H1 (cell line): ENCODE results near the gene P4HA1. TPM values are rescaled to one million over a fixed set of nuclear protein-coding genes. Genes with fewer than 3 reads are reported as not detected.
"Not testable (repeated sequence)": the region's sequence is repeated elsewhere in the genome, so short reads cannot be mapped to it uniquely, and the experiment has no call there.

ENCODE experiments used
- CTCF ChIA-PET: fragments of 300-600 bp; sonication (Branson Sonifier 250); formaldehyde crosslinking; loops from one replicate; lab custom pipeline; 2021; ENCODE audit not compliant: partially characterized antibody; lab: Charles Lee
- POLR2A ChIA-PET: fragments of 300-600 bp; sonication (Branson Sonifier 250); formaldehyde crosslinking; loops from one replicate; lab custom pipeline; 2021; ENCODE audit warnings: inconsistent platforms; ENCODE audit not compliant: partially characterized antibody; lab: Charles Lee
- DNase-seq, 2 experiments: peaks; one replicate each; pipeline versions ENCODE4 v3.0.0 to v3.0.0-alpha.2; 2010 to 2022; ENCODE audit warnings: low spot score in 2 of 2, low read depth in 1 of 2, mixed read lengths in 1 of 2
- FAIRE-seq: peaks from 2 replicates; lab custom pipeline; 2011; peaks lifted over from hg19 to GRCh38; lab: Jason Lieb, UNC
- H2AFZ ChIP-seq: 2 replicates; pipeline ENCODE4 v1.8.1; 2012; ENCODE audit warnings: low read length, inconsistent platforms
- H2AK5ac ChIP-seq: 2 replicates; pipeline ENCODE4 v1.6.1; 2013; ENCODE audit warnings: low read depth, low read length
- H2BK120ac ChIP-seq: replicated peaks from 2 replicates; pipeline ENCODE3; 2013; ENCODE audit warnings: low read depth, low read length, inconsistent platforms
- H2BK12ac ChIP-seq: 2 replicates; pipeline ENCODE4 v1.6.1; 2013; ENCODE audit warnings: low read depth, low read length
- H2BK15ac ChIP-seq: 2 replicates; pipeline ENCODE4 v1.6.1; 2013; ENCODE audit warnings: low read length
- H2BK20ac ChIP-seq: 2 replicates; pipeline ENCODE4 v1.6.1; 2013; ENCODE audit warnings: low read length
- H2BK5ac ChIP-seq: 2 replicates; pipeline ENCODE4 v1.6.1; 2013; ENCODE audit warnings: low read depth, low read length
- H3K14ac ChIP-seq: 2 replicates; pipeline ENCODE4 v1.6.1; 2013; ENCODE audit warnings: inconsistent platforms; ENCODE audit not compliant: insufficient read length
- H3K18ac ChIP-seq: 2 replicates; pipeline ENCODE4 v1.6.1; 2013; ENCODE audit warnings: low read length; ENCODE audit errors: extremely low read depth
- H3K23ac ChIP-seq: 2 replicates; pipeline ENCODE4 v1.6.1; 2013; ENCODE audit warnings: inconsistent platforms; ENCODE audit not compliant: insufficient read length
- H3K23me2 ChIP-seq: 2 replicates; pipeline ENCODE4 v1.6.1; 2013; ENCODE audit warnings: low read depth, low read length
- H3K27ac ChIP-seq: 2 replicates; pipeline ENCODE4 v1.6.1; 2011; ENCODE audit warnings: low read depth, low read length, inconsistent platforms
- H3K27me3 ChIP-seq, 4 experiments: replicated peaks in 1 of 4; 1 replicate in 1 of 4; 2 replicates in 3 of 4; pipeline versions ENCODE4 v1.6.1 to v1.8.1; 2011 to 2013; ENCODE audit warnings: low read length in 3 of 4, mild to moderate bottlenecking in 3 of 4, inconsistent platforms in 2 of 4, mixed read lengths in 2 of 4, moderate library complexity in 1 of 4; ENCODE audit not compliant: control insufficient read depth in 3 of 4, insufficient read depth in 3 of 4; ENCODE audit errors: extremely low read depth in 1 of 4
- H3K36me3 ChIP-seq, 4 experiments: 2 replicates each; pipeline versions ENCODE4 v1.6.1 to v1.8.1; 2011 to 2013; ENCODE audit warnings: mild to moderate bottlenecking in 4 of 4, low read length in 3 of 4, moderate library complexity in 2 of 4, control low read depth in 1 of 4, inconsistent platforms in 1 of 4; ENCODE audit not compliant: insufficient read depth in 4 of 4, control insufficient read depth in 2 of 4
- H3K4ac ChIP-seq: replicated peaks from 2 replicates; pipeline ENCODE3; 2013; ENCODE audit warnings: low read length, low read depth, mixed read lengths, inconsistent platforms; ENCODE audit not compliant: insufficient read length
- H3K4me1 ChIP-seq, 4 experiments: replicated peaks in 1 of 4; 1 replicate in 1 of 4; 2 replicates in 3 of 4; pipeline versions ENCODE4 v1.6.1 to v1.8.1; 2011 to 2013; ENCODE audit warnings: low read length in 3 of 4, inconsistent platforms in 2 of 4, mixed read lengths in 1 of 4; ENCODE audit not compliant: insufficient read depth in 4 of 4, control insufficient read depth in 3 of 4
- H3K4me2 ChIP-seq, 2 experiments: 2 replicates each; pipeline versions ENCODE4 v1.6.1 to v1.8.1; 2011 to 2013; ENCODE audit warnings: low read depth in 2 of 2, low read length in 2 of 2, control low read depth in 1 of 2, inconsistent platforms in 1 of 2, mild to moderate bottlenecking in 1 of 2; ENCODE audit not compliant: insufficient read depth in 1 of 2
- H3K4me3 ChIP-seq, 4 experiments: fragments of 200-600, 300-600 bp in 1 of 4; sonication (generic), shearing (Covaris generic), sonication (Bioruptor Twin) in 1 of 4; 2 replicates each; pipeline versions ENCODE4 v1.5.1 to v1.8.1; 2011 to 2016; ENCODE audit warnings: low read length in 4 of 4, low read depth in 3 of 4, control low read depth in 2 of 4, inconsistent platforms in 2 of 4, mild to moderate bottlenecking in 2 of 4, mixed read lengths in 1 of 4, moderate library complexity in 1 of 4; ENCODE audit not compliant: insufficient read depth in 2 of 4; ENCODE audit errors: extremely low read depth in 1 of 4
- H3K56ac ChIP-seq: replicated peaks from 2 replicates; pipeline ENCODE3; 2013; ENCODE audit warnings: low read depth, mild to moderate bottlenecking, mixed read lengths, low read length, inconsistent platforms; ENCODE audit not compliant: insufficient read length
- H3K79me1 ChIP-seq: 2 replicates; pipeline ENCODE4 v1.6.1; 2013; ENCODE audit warnings: low read depth, low read length, control low read depth
- H3K79me2 ChIP-seq, 2 experiments: 2 replicates each; pipeline versions ENCODE4 v1.6.1 to v1.8.1; 2012 to 2013; ENCODE audit warnings: low read length in 2 of 2, mild to moderate bottlenecking in 2 of 2, inconsistent platforms in 1 of 2; ENCODE audit not compliant: insufficient read depth in 2 of 2, control insufficient read depth in 1 of 2
- H3K9ac ChIP-seq, 4 experiments: replicated peaks in 1 of 4; 1 replicate in 1 of 4; 2 replicates in 3 of 4; pipeline versions ENCODE4 v1.6.1 to v1.8.1; 2011 to 2013; ENCODE audit warnings: low read depth in 3 of 4, low read length in 3 of 4, control low read depth in 2 of 4, mild to moderate bottlenecking in 2 of 4, moderate library complexity in 2 of 4, inconsistent platforms in 1 of 4; ENCODE audit errors: extremely low read depth in 1 of 4
- H3K9me3 ChIP-seq, 2 experiments: 2 replicates each; pipeline versions ENCODE4 v1.6.1 to v1.8.1; 2012 to 2013; ENCODE audit warnings: mild to moderate bottlenecking in 2 of 2, moderate library complexity in 2 of 2, control low read depth in 1 of 2, inconsistent platforms in 1 of 2, low read depth in 1 of 2, low read length in 1 of 2, mixed read lengths in 1 of 2; ENCODE audit not compliant: insufficient read depth in 2 of 2
- H4K20me1 ChIP-seq, 2 experiments: replicated peaks in 1 of 2; 2 replicates each; pipeline versions ENCODE3 to v1.8.1; 2011 to 2013; ENCODE audit warnings: inconsistent platforms in 2 of 2, low read length in 2 of 2, mild to moderate bottlenecking in 1 of 2; ENCODE audit not compliant: insufficient read depth in 2 of 2, control insufficient read depth in 1 of 2
- H4K5ac ChIP-seq: 2 replicates; pipeline ENCODE4 v1.6.1; 2013; ENCODE audit warnings: low read length, low read depth, mixed read lengths, inconsistent platforms; ENCODE audit not compliant: insufficient read length
- H4K8ac ChIP-seq: 2 replicates; pipeline ENCODE4 v1.8.0; 2013; ENCODE audit warnings: mild to moderate bottlenecking, moderate library complexity, low read length, inconsistent platforms; ENCODE audit not compliant: insufficient read depth; ENCODE audit errors: extremely low read depth
- H4K91ac ChIP-seq: replicated peaks from 2 replicates; pipeline ENCODE3; 2013; ENCODE audit warnings: low read length, mixed read lengths, inconsistent platforms; ENCODE audit not compliant: insufficient read length
- WGBS, 2 experiments: shearing (Covaris generic) in 1 of 2; methylation state at CpG; one replicate each; pipeline versions ENCODE4 v1.1.6 to v1.1.7; 2013 to 2015; ENCODE audit warnings: low lambda C conversion rate in 2 of 2, mixed read lengths in 2 of 2, inconsistent platforms in 1 of 2, low coverage in 1 of 2, missing lambda C conversion rate in 1 of 2; ENCODE audit not compliant: insufficient replicate concordance in 2 of 2, insufficient coverage in 1 of 2, insufficient read length in 1 of 2; ENCODE audit errors: extremely low coverage in 1 of 2, missing lambda C conversion rate in 1 of 2; 5-methylcytosine and 5-hydroxymethylcytosine counted together
- polyA plus RNA-seq, 7 experiments: library from polyadenylated mRNA; depleted of rRNA in 3 of 7; stranded (reverse) in 5 of 7; unstranded in 2 of 7; fragments of >200 nt in 5 of 7; fragments of 200-250 nt in 2 of 7; gene quantifications; 1 replicate in 5 of 7; 2 replicates in 1 of 7; 4 replicates in 1 of 7; pipeline versions ENCODE4 v1.2.1 to v1.2.3, GENCODE V29; 2011 to 2013; ENCODE audit warnings: missing spikeins in 2 of 7, mixed read lengths in 2 of 7
- total RNA-seq: library from RNA; stranded (reverse); fragmentation: NEBNext Ultra II Directional; extraction: Animal tissue kit (Norgen Biotek cat#: 25700); gene quantifications from 2 replicates; pipeline ENCODE4 v1.2.1, GENCODE V29; 2021

The P4HA1 gene
- total and polyA plus RNA-seq, 2 of the 8 experiments (the other 6 are each of a cell fraction or from before 2014, with no cell fraction given): 12.0 to 25.7 TPM

DNA sequence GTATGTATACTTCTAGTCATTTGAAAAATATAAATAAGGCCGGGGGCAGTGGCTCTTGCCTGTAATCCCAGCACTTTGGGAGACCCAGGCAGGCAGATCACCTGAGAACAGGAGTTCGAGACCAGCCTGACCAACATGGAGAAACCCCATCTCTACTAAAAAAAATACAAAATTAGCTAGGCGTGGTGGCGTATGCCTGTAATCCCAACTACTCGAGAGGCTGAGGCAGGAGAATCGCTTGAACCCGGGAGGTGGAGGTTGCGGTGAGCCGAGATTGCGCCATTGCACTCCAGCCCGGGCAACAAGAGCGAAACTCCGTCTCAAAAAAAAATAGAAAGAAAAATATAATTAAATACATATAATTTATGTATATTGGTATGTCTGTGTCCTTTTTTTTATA, 15.4 kb upstream of the P4HA1 start:
- DNase-seq, FAIRE-seq: not testable (repeated sequence)
- CTCF ChIA-PET: interaction anchor here (1.2 to 1.8 kb wide), 2 partner anchors 21 to 51 kb away, joined by 3 to 5 read pairs; no protein-coding TSS in a partner anchor

More for the DNA sequence above, 15.4 kb upstream of the P4HA1 start:
- POLR2A ChIA-PET: interaction anchor here (1.2 to 8.5 kb wide), 2 partner anchors 9 to 14 kb away, joined by 5 to 82 read pairs; partner anchors contain the start of gene P4HA1
- H3K4me2 ChIP-seq, H3K14ac ChIP-seq, H3K27ac ChIP-seq, H2AK5ac ChIP-seq, H3K4ac ChIP-seq, H4K5ac ChIP-seq, H4K91ac ChIP-seq, H3K9me3 ChIP-seq, H4K20me1 ChIP-seq, H3K56ac ChIP-seq, H4K8ac ChIP-seq, H3K36me3 ChIP-seq, H2AFZ ChIP-seq, H3K4me1 ChIP-seq, H3K23me2 ChIP-seq, H3K79me2 ChIP-seq, H2BK20ac ChIP-seq, H3K23ac ChIP-seq, H3K79me1 ChIP-seq, H2BK15ac ChIP-seq, H3K4me3 ChIP-seq, H3K18ac ChIP-seq, H3K27me3 ChIP-seq, H2BK12ac ChIP-seq, H2BK120ac ChIP-seq, H3K9ac ChIP-seq, H2BK5ac ChIP-seq: not testable (repeated sequence)
- WGBS, 2 experiments: 95% methylated on average over 13 of the region's 13 CpGs; no CpG with 5 or more reads in 1 of the 2 experiments
